HG03520 (cell line): ENCODE data around the gene MBD3.

Experiments
- ATAC-seq: cut with Tn5 transposase; IDR thresholded peaks from one replicate; pipeline ENCODE4 v1.9.1; 2021; ENCODE audit warnings: mild to moderate bottlenecking, moderate library complexity; ENCODE audit not compliant: unreplicated experiment

MBD3 gene

GRCh38 chr19:1619703-1620102 lies 27.0 kb upstream of the MBD3 start:
- no peak for ATAC-seq

GRCh38 chr19:1619094-1619439 lies 26.4 kb upstream of the MBD3 start:
- no peak for ATAC-seq

GRCh38 chr19:1618157-1619093 lies 25.8 kb upstream of the MBD3 start:
- ATAC-seq, result no peak

GRCh38 chr19:1616875-1617274 lies 24.2 kb upstream of the MBD3 start:
- ATAC-seq, result no peak

- no peak for ATAC-seq
These were observed 23.7 kb upstream of the MBD3 start for GRCh38 chr19:1616396-1616795.

GRCh38 chr19:1615156-1615765 lies 22.6 kb upstream of the MBD3 start:
- ATAC-seq, result no peak

- ATAC-seq, result no peak
These were observed 21.3 kb upstream of the MBD3 start for GRCh38 chr19:1613808-1614570.

- ATAC-seq, result no peak
These were observed 20.5 kb upstream of the MBD3 start for GRCh38 chr19:1613146-1613545.

GRCh38 chr19:1612114-1613086 lies 19.7 kb upstream of the MBD3 start:
- ATAC-seq, result no peak

GRCh38 chr19:1611353-1611752 lies 18.7 kb upstream of the MBD3 start:
- no peak for ATAC-seq

- ATAC-seq, result no peak
These were observed 17.9 kb upstream of the MBD3 start for GRCh38 chr19:1610579-1610978.

- ATAC-seq, result no peak
These were observed 17.2 kb upstream of the MBD3 start for GRCh38 chr19:1609680-1610474.

- ATAC-seq, result no peak
These were observed 16.4 kb upstream of the MBD3 start for GRCh38 chr19:1609103-1609396.

- ATAC-seq, result no peak
These were observed 15.9 kb upstream of the MBD3 start for GRCh38 chr19:1608359-1609102.

GRCh38 chr19:1606138-1606651 lies 13.5 kb upstream of the MBD3 start:
- peak; percentile 7 for ATAC-seq

GRCh38 chr19:1605236-1606137 lies 12.8 kb upstream of the MBD3 start, which contains the start of gene UQCR11:
Gene UQCR11, minus strand, starts transcription at chr19:1605462. Its CDS starts 53 bp downstream, at chr19:1605409.
- peak; percentile 75 for ATAC-seq

- no peak for ATAC-seq
These were observed 9.5 kb upstream of the MBD3 start for GRCh38 chr19:1602091-1602707.
